K562 (cell line): ENCODE data around the gene OTUB2. TPM values are rescaled to one million over a fixed set of nuclear protein-coding genes. Genes with fewer than 3 reads are reported as not detected.

Experiments
- ATAC-seq: fragments of 200-7000 bp; cut with Tn5 transposase; 3 replicates; pipeline ENCODE4 v1.9.1; 2020; ENCODE audit warnings: moderate library complexity
- BruUV-seq: library from RNA; stranded (reverse); fragments of 400-500 nt; replicated peaks from 2 replicates; lab custom pipeline; 2021; lab: Mats Ljungman, UMichigan
- CTCF ChIA-PET: fragments of 300-600 bp; formaldehyde crosslinking; extraction: SDS; loops from one replicate; lab custom pipeline; 2021; ENCODE audit warnings: low intra/inter-chr PET ratio; lab: Yijun Ruan, JAX
- POLR2A ChIA-PET: fragments of 300-600, 350-650 bp; sonication (Branson Sonifier 250); formaldehyde crosslinking; extraction: SDS; loops from one replicate; lab custom pipeline; 2021; ENCODE audit warnings: antibody characterized with exemption, inconsistent platforms; lab: Yijun Ruan, JAX
- DNase-seq, 4 experiments: peaks; one replicate each; pipeline versions ENCODE4 v3.0.0 to v3.0.0-alpha.2; 2011 to 2018; ENCODE audit warnings: low spot score in 3 of 4, mixed read lengths in 3 of 4; ENCODE audit errors: extremely low read depth in 1 of 4
- FAIRE-seq: peaks from 2 replicates; lab custom pipeline; 2011; peaks lifted over from hg19 to GRCh38; lab: Jason Lieb, UNC
- H2AFZ ChIP-seq: 2 replicates; pipeline ENCODE4 v1.6.0; 2011; ENCODE audit warnings: low read depth, low read length, control low read depth, inconsistent platforms
- H3K27ac ChIP-seq: fragments of 200-600 bp; 3 replicates; pipeline ENCODE4 v1.8.0; 2011; ENCODE audit warnings: low read depth, mild to moderate bottlenecking, control low read depth, inconsistent platforms, low read length, moderate library complexity, mixed read lengths; ENCODE audit errors: extremely low read depth
- H3K27me3 ChIP-seq, 2 experiments: fragments of 300-600 bp in 1 of 2; 2 replicates in 1 of 2; 3 replicates in 1 of 2; pipeline versions ENCODE4 v1.6.0 to v1.8.0; 2011; ENCODE audit warnings: inconsistent platforms in 2 of 2, low read length in 2 of 2, mild to moderate bottlenecking in 1 of 2, mixed read lengths in 1 of 2, moderate library complexity in 1 of 2; ENCODE audit not compliant: control insufficient read depth in 2 of 2, insufficient read depth in 2 of 2
- H3K36me3 ChIP-seq: fragments of 300-600 bp; 3 replicates; pipeline ENCODE4 v1.8.0; 2011; ENCODE audit warnings: mild to moderate bottlenecking, low read length, inconsistent platforms; ENCODE audit not compliant: control insufficient read depth, insufficient read depth
- H3K4me1 ChIP-seq, 2 experiments: fragments of 200-600 bp in 1 of 2; replicated peaks in 1 of 2; 2 replicates in 1 of 2; 3 replicates in 1 of 2; pipeline versions ENCODE4 v1.5.1 to v1.8.0; 2011; ENCODE audit warnings: inconsistent platforms in 2 of 2, low read length in 2 of 2, mild to moderate bottlenecking in 1 of 2, mixed read lengths in 1 of 2, moderate library complexity in 1 of 2; ENCODE audit not compliant: control insufficient read depth in 2 of 2, insufficient read depth in 2 of 2
- H3K4me2 ChIP-seq: 2 replicates; pipeline ENCODE4 v1.6.1; 2011; ENCODE audit warnings: low read length, control low read depth, inconsistent platforms, mixed read lengths; ENCODE audit not compliant: insufficient read depth
- H3K4me3 ChIP-seq: fragments of 200-600 bp; sonication (generic), shearing (Covaris generic); 2 replicates; pipeline ENCODE4 v1.5.1; 2016; ENCODE audit warnings: control low read depth, inconsistent platforms
- H3K79me2 ChIP-seq: fragments of 200-600 bp; 3 replicates; pipeline ENCODE4 v1.8.0; 2011; ENCODE audit warnings: low read length, inconsistent platforms; ENCODE audit not compliant: control insufficient read depth, insufficient read depth
- H3K9ac ChIP-seq, 2 experiments: 2 replicates each; pipeline versions ENCODE4 v1.6.0 to v1.6.1; 2011; ENCODE audit warnings: low read depth in 2 of 2, low read length in 2 of 2, control low read depth in 1 of 2, inconsistent platforms in 1 of 2, mild to moderate bottlenecking in 1 of 2, mixed read lengths in 1 of 2; ENCODE audit not compliant: insufficient read depth in 1 of 2
- H3K9me1 ChIP-seq: one replicate; pipeline ENCODE4 v1.6.0; 2011; ENCODE audit warnings: inconsistent platforms, mild to moderate bottlenecking, low read length, moderate library complexity; ENCODE audit not compliant: control insufficient read depth, insufficient read depth
- H3K9me3 ChIP-seq: replicated peaks from 2 replicates; pipeline ENCODE4 v1.5.1; 2011; ENCODE audit warnings: low read depth, low read length, inconsistent platforms; ENCODE audit not compliant: control insufficient read depth, insufficient read depth
- H4K20me1 ChIP-seq: replicated peaks from 2 replicates; pipeline ENCODE4 v1.6.1; 2011; ENCODE audit warnings: low read length, inconsistent platforms, mixed read lengths; ENCODE audit not compliant: control insufficient read depth, insufficient read depth
- CTBP1 ChIP-seq: fragments of 450-650 bp; IDR thresholded peaks from 2 replicates; pipeline ENCODE4 v1.6.1; 2016; ENCODE audit warnings: borderline replicate concordance
- ELF1 ChIP-seq: fragments of 200-800 bp; sonication (Bioruptor generic); IDR thresholded peaks from 2 replicates; pipeline ENCODE4 v1.6.1; 2016; ENCODE audit warnings: missing genetic modification characterization, missing compliant biosample characterization
- HCFC1 ChIP-seq: IDR thresholded peaks from 2 replicates; pipeline ENCODE4 v1.6.1; 2012; ENCODE audit warnings: low read depth, low read length, improper control_type of control experiment
- MECOM ChIP-seq: fragments of 250-450 bp; sonication (Bioruptor Pico); IDR thresholded peaks from 2 replicates; pipeline ENCODE4 v1.8.0; 2022; ENCODE audit warnings: inconsistent platforms
- POU5F1 ChIP-seq: fragments of 150-350 bp; IDR thresholded peaks from 2 replicates; pipeline ENCODE4 v1.6.1; 2014; ENCODE audit warnings: borderline replicate concordance, low read length, low read depth, mild to moderate bottlenecking; ENCODE audit not compliant: partially characterized antibody
- TCFL5 ChIP-seq: fragments of 250-450 bp; sonication (Bioruptor Pico); conservative IDR thresholded peaks from 2 replicates; pipeline ENCODE4 v1.6.1; 2021; ENCODE audit warnings: mild to moderate bottlenecking, moderate library complexity, matching md5 sums
- XRCC5 ChIP-seq: fragments of 200-400 bp; formaldehyde crosslinking; IDR thresholded peaks from 2 replicates; pipeline ENCODE4 v1.6.1; 2017; ENCODE audit warnings: low read depth, mild to moderate bottlenecking, low read length
- ZBTB12 ChIP-seq: fragments of 250-450 bp; sonication (Bioruptor Pico); IDR thresholded peaks from 2 replicates; pipeline ENCODE4 v1.4.0; 2020
- ZBTB43 ChIP-seq: sonication (generic); formaldehyde crosslinking; IDR thresholded peaks from 2 replicates; pipeline ENCODE4 v1.8.0; 2023; ENCODE audit warnings: mild to moderate bottlenecking, missing genetic modification reagents
- ZKSCAN1 ChIP-seq: fragments of 150-350 bp; IDR thresholded peaks from 2 replicates; pipeline ENCODE4 v1.6.1; 2016; ENCODE audit warnings: low read depth, low read length
- ZNF282 ChIP-seq: sonication (generic); formaldehyde crosslinking; IDR thresholded peaks from 2 replicates; pipeline ENCODE4 v1.8.1; 2023; ENCODE audit warnings: missing genetic modification reagents
- WGBS: fragments of 100-300 bp; shearing (Covaris generic); methylation state at CpG from one replicate; pipeline ENCODE4 v1.1.6; 2016; ENCODE audit warnings: low coverage, mixed read lengths; ENCODE audit not compliant: insufficient coverage; ENCODE audit errors: missing lambda C conversion rate; 5-methylcytosine and 5-hydroxymethylcytosine counted together
- in situ Hi-C: fragments of 300-500 bp; cut with MboI; formaldehyde crosslinking; loops from 4 replicates; pipeline ENCODE4 v1.15.0; 2018; ENCODE audit warnings: inconsistent platforms, mixed read lengths
- intact Hi-C: fragments of 100-400 bp; cut with micrococcal nuclease; formaldehyde crosslinking; loops from 2 replicates; pipeline ENCODE4 v1.14.2; 2022
- polyA plus RNA-seq, 8 experiments: library from polyadenylated mRNA; depleted of rRNA in 4 of 8; stranded (reverse) in 5 of 8; unstranded in 3 of 8; fragments of >200 nt; fragmentation: Nextera tagmentation in 2 of 8; fragmentation: Illumina TruSeq in 1 of 8; extraction: Ambion mirVana in 2 of 8; extraction: Trizol in 1 of 8; gene quantifications; 2 replicates each; pipeline versions ENCODE4 v1.2.1 to v1.2.3, GENCODE V29; 2011 to 2014; ENCODE audit warnings: inconsistent platforms in 1 of 8, missing spikeins in 1 of 8
- total RNA-seq, 7 experiments: library from RNA; depleted of rRNA in 6 of 7; stranded (reverse); fragments of >200 nt in 6 of 7; fragmentation: Illumina TruSeq in 2 of 7; extraction: Trizol in 2 of 7; gene quantifications; 2 replicates each; pipeline versions ENCODE4 v1.2.1 to v1.2.3, GENCODE V29; 2011 to 2021; ENCODE audit warnings: low replicate concordance in 1 of 7

The OTUB2 gene
- total and polyA plus RNA-seq, 9 of the 15 experiments (the other 6 are each of a cell fraction or from before 2014, with no cell fraction given): 0.01 to 0.31 (median 0.11) TPM

GRCh38 chr14:93986955-93987354 lies 39.2 kb upstream of the OTUB2 start:
- Histone ChIP-seq H3K79me2 (no peaks in the 10 kb centered on the region), H3K9me1 (peaks cover 2% of the 10 kb centered on the region), H3K4me1 (no peaks in the 10 kb centered on the region)
- intact Hi-C loops: no loop called here
- no TSS peak for BruUV-seq
- TF ChIP-seq MECOM (CRISPR knock-in tag) (no peak), POU5F1 (no peak), CTBP1 (no peak), XRCC5 (no peak), ZBTB12 (no peak), ZBTB43 (CRISPR knock-in tag) (no peak), ZKSCAN1 (no peak), HCFC1 (no peak), ELF1 (tag) (no peak), ZNF282 (CRISPR knock-in tag) (no peak), TCFL5 (no peak)
- TF ChIP-seq, all 486 proteins: peak for 0
- Histone ChIP-seq H3K36me3 (no peaks in the 10 kb centered on the region), H3K9ac (no peak overlapping the region), H2AFZ (no peak overlapping the region), H3K9me3 (no peaks in the 10 kb centered on the region), H3K27ac (no peak overlapping the region), H3K27me3 (peaks cover 0 to 23% of the 10 kb centered on the region in 2 experiments; a peak in 3 of 5 replicates), H3K4me2 (no peak overlapping the region), H3K4me3 (no peak overlapping the region), H4K20me1 (no peaks in the 10 kb centered on the region)
- in situ Hi-C loops: no loop called here
- POLR2A ChIA-PET: no interaction called here
- no peak for DNase-seq
- FAIRE-seq: no peak
- no peak for ATAC-seq
- CTCF ChIA-PET: no interaction called here
- 0% methylated on average over 5 of the region's 9 CpGs for WGBS
